Mesendoderm (in vitro differentiated cells): ENCODE data around the gene GRAMD1A.

Experiments
- DNase-seq: peaks from one replicate; pipeline ENCODE4 v3.0.0; 2013
- H2AK5ac ChIP-seq: 2 replicates; pipeline ENCODE4 v1.6.1; 2013; ENCODE audit warnings: low read length, inconsistent platforms
- H2BK120ac ChIP-seq: 2 replicates; pipeline ENCODE4 v1.6.1; 2013; ENCODE audit warnings: low read depth, mild to moderate bottlenecking, low read length, moderate library complexity, mixed read lengths
- H2BK15ac ChIP-seq: replicated peaks from 2 replicates; pipeline ENCODE4 v1.6.1; 2013; ENCODE audit warnings: low read depth, mild to moderate bottlenecking, moderate library complexity
- H2BK5ac ChIP-seq: 2 replicates; pipeline ENCODE4 v1.6.1; 2013; ENCODE audit warnings: low read length, inconsistent platforms
- H3K18ac ChIP-seq: 2 replicates; pipeline ENCODE4 v1.6.1; 2013; ENCODE audit warnings: mild to moderate bottlenecking, low read length, mixed read lengths
- H3K23ac ChIP-seq: one replicate; pipeline ENCODE4 v1.6.1; 2013; ENCODE audit warnings: low read length
- H3K27ac ChIP-seq: 2 replicates; pipeline ENCODE4 v1.5.1; 2013; ENCODE audit warnings: low read depth, mild to moderate bottlenecking, inconsistent platforms, low read length, moderate library complexity
- H3K27me3 ChIP-seq: 2 replicates; pipeline ENCODE4 v1.6.1; 2013; ENCODE audit warnings: low read length, control low read depth, mild to moderate bottlenecking, inconsistent platforms; ENCODE audit not compliant: insufficient read depth, poor library complexity
- H3K36me3 ChIP-seq: 2 replicates; pipeline ENCODE4 v1.6.1; 2013; ENCODE audit warnings: low read length, inconsistent platforms; ENCODE audit not compliant: control insufficient read depth, insufficient read depth
- H3K4ac ChIP-seq: one replicate; pipeline ENCODE4 v1.6.1; 2013; ENCODE audit warnings: low read depth, mild to moderate bottlenecking, low read length, moderate library complexity
- H3K4me1 ChIP-seq: 2 replicates; pipeline ENCODE4 v1.6.1; 2013; ENCODE audit warnings: low read depth, low read length, inconsistent platforms; ENCODE audit not compliant: control insufficient read depth
- H3K4me2 ChIP-seq: 2 replicates; pipeline ENCODE4 v1.6.1; 2013; ENCODE audit warnings: low read length
- H3K4me3 ChIP-seq: 2 replicates; pipeline ENCODE4 v1.5.1; 2013; ENCODE audit warnings: mild to moderate bottlenecking, low read length
- H3K56ac ChIP-seq: one replicate; pipeline ENCODE4 v1.6.1; 2013; ENCODE audit warnings: low read length
- H3K79me1 ChIP-seq: 2 replicates; pipeline ENCODE4 v1.6.1; 2013; ENCODE audit warnings: low read length, inconsistent platforms
- H3K79me2 ChIP-seq: 2 replicates; pipeline ENCODE4 v1.6.1; 2013; ENCODE audit warnings: mild to moderate bottlenecking, low read length; ENCODE audit not compliant: control insufficient read depth, insufficient read depth
- H3K9ac ChIP-seq: 2 replicates; pipeline ENCODE4 v1.6.1; 2013; ENCODE audit warnings: low read length, inconsistent platforms
- H4K5ac ChIP-seq: one replicate; pipeline ENCODE4 v1.6.1; 2013; ENCODE audit warnings: low read length
- H4K8ac ChIP-seq: one replicate; pipeline ENCODE4 v1.6.1; 2013; ENCODE audit warnings: low read depth, mild to moderate bottlenecking, control low read depth, low read length, moderate library complexity
- WGBS: extraction: QIAGEN DNeasy Blood & Tissue Kit; methylation state at CpG from one replicate; pipeline ENCODE4 v1.1.7; 2013; ENCODE audit warnings: low lambda C conversion rate, missing lambda C conversion rate; ENCODE audit not compliant: insufficient coverage; ENCODE audit errors: extremely low coverage; 5-methylcytosine and 5-hydroxymethylcytosine counted together

GRAMD1A gene

DNA sequence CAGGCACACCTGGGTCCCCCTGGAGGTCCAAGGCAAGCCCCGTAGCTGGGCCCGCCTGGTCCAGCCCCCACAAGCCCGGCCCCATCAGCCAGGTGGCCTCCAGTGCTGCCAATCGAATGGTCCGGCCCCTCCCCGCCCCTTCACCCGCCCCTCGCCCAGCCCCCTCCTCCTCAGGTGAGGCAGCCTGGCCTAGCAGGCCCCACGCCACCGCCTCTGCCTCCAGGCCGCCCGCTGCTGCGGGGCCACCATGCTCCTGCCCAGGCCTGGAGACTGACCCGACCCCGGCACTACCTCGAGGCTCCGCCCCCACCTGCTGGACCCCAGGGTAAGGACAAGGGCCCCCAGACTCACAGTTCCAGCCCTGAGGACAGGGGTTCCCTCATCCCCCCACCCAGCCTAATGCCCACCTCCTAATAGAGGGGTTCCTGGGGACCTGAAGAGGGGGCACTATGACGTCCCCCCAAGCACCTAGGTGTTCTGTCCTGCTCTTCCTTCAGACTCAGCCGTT, 41.5 kb downstream of the GRAMD1A start, which contains the start of gene HPN:
HPN (plus strand) TSS at position 174 of the 508 bp plus-strand sequence. CDS start 786 bp downstream, outside the sequence.
- H4K8ac ChIP-seq, result no peak within 1 kb of the TSS
- peak within 1 kb of the TSS; percentile 53 for H3K18ac ChIP-seq
- no peak within 1 kb of the TSS for H2BK15ac ChIP-seq
- H3K27ac ChIP-seq, result no peak within 1 kb of the TSS
- no CpG with 5 or more reads among the region's 19 CpGs for WGBS
- H2AK5ac ChIP-seq, result peak within 1 kb of the TSS; percentile 96
- peaks cover 4% of the 10 kb centered on the region for H3K79me1 ChIP-seq
- no peak within 1 kb of the TSS for H3K4me3 ChIP-seq
- H3K4me2 ChIP-seq, result peak within 1 kb of the TSS; percentile 89
- peak; percentile 81 for DNase-seq
- peak within 1 kb of the TSS; percentile 83 for H3K23ac ChIP-seq
- H2BK120ac ChIP-seq, result no peak within 1 kb of the TSS
- H3K4me1 ChIP-seq, result peaks cover 12% of the 10 kb centered on the region
- peak within 1 kb of the TSS; percentile 91 for H3K56ac ChIP-seq
- H4K5ac ChIP-seq, result peak within 1 kb of the TSS; percentile 28
- H3K36me3 ChIP-seq, result no peaks in the 10 kb centered on the region
- peak within 1 kb of the TSS; percentile 51 for H2BK5ac ChIP-seq
- H3K79me2 ChIP-seq, result no peaks in the 10 kb centered on the region
- no peaks in the 10 kb centered on the region for H3K27me3 ChIP-seq
- H3K9ac ChIP-seq, result peak within 1 kb of the TSS; percentile 81
- H3K4ac ChIP-seq, result no peak within 1 kb of the TSS

DNA sequence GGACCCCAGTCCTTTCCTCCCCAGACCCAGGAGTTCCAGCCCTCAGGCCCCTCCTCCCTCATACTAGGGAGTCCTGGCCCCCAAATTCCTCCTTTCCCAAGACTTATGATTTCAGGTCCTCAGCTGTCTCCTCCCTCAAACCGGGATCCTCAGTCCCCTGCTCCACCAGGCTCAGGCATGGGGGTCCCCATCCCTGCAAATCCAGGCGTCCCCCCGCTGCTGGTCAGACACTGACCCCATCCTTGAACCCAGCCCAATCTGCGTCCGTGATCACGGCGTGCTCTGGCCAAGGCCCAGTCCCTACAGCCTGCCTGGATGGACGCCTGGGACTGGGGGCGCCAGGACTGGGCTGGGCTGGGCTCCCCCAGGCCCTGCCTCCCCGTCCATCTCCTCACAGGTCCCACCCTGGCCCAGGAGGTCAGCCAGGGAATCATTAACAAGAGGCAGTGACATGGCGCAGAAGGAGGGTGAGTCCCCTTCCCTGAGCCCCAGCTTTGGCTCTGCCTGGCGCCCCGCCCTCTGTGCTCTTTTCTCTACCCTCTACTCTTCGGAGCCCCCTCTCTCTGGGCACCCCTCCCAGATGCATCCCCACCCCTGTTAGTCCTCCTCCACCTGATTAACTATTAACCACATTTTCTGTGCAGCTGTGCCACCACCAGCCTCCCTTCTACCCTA, 42.1 kb downstream of the GRAMD1A start:
- Histone ChIP-seq H2BK15ac (no peak overlapping the region), H3K4ac (no peak overlapping the region), H2AK5ac (peak overlapping the region; percentile 96)

DNA sequence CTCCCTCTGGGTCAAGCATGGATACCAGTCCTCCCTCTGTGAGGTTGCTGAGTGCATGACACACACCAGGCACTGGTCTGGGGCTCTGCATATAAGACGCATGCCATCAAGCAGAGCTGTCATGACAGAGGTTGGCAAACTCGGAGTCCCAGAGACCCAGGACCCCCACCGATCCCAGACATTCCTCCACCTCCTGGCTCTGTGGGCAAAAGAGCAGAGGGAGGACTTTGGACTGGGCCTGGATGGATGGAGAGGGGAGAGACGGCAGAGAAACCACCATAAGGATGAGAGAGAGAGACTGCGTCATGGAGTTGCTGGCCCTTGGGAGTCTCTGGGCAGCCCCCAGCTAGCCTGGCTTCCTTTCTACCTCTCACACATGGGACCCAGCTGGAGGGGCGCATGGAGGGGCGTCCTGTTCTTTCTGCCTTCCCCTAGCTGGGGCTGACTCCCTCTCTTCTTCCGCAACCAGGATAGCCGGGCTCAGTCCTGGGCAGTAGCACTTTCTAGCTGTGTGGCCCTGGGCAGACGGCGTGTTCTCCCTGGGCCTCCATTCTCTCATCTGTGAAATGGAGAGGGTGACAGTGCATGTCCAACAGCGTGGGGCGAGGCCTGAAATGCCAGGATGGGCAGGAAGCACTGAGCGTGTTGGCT, 43.0 kb downstream of the GRAMD1A start:
- no peak overlapping the region for H3K18ac ChIP-seq

More for the DNA sequence above, 42.1 kb downstream of the GRAMD1A start:
- Histone ChIP-seq H3K27ac (no peak overlapping the region), H3K4me2 (peak overlapping the region; percentile 54), H3K56ac (peak overlapping the region; percentile 91), H4K5ac (peak overlapping the region; percentile 28), H3K27me3 (no peaks in the 10 kb centered on the region), H4K8ac (no peak overlapping the region), H3K79me2 (no peaks in the 10 kb centered on the region), H3K9ac (peak overlapping the region; percentile 81), H3K18ac (peak overlapping the region; percentile 53), H3K4me3 (no peak overlapping the region), H3K36me3 (no peaks in the 10 kb centered on the region), H3K4me1 (peaks cover 12% of the 10 kb centered on the region), H2BK120ac (no peak overlapping the region), H2BK5ac (peak overlapping the region; percentile 51), H3K79me1 (peaks cover 4% of the 10 kb centered on the region), H3K23ac (no peak overlapping the region)
- WGBS, result no CpG with 5 or more reads among the region's 14 CpGs
- DNase-seq, result no peak

DNA sequence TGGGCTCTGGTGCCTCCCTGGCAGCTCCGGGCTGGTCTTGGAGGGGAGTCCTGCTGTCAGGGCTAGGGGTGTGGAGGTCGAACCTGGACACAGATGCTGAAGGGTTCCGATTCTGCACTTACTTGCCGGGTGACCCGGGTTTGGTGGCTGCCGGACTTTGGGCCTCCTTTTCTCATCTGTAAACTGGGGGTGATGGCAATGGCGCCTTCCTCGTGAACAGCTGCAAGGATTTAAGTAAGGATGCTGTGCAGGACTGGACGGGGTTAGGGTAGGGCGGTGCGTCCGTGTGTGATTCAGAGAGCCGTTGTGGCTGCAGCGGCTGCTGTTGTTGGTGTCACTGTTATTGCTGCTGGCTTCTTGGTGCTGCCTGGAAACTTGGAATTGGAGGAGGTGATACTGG, 43.8 kb downstream of the GRAMD1A start:
- H3K36me3 ChIP-seq, result no peaks in the 10 kb centered on the region
- no peak overlapping the region for H2AK5ac ChIP-seq
- H3K27ac ChIP-seq, result no peak overlapping the region
- no peak overlapping the region for H3K23ac ChIP-seq
- no peak overlapping the region for H3K4me3 ChIP-seq
- no peak overlapping the region for H3K4ac ChIP-seq
- no peaks in the 10 kb centered on the region for H3K79me2 ChIP-seq
- no peak overlapping the region for H2BK5ac ChIP-seq
- DNase-seq, result no peak
- H3K9ac ChIP-seq, result no peak overlapping the region
- no CpG with 5 or more reads among the region's 14 CpGs for WGBS
- no peak overlapping the region for H4K5ac ChIP-seq
- H3K79me1 ChIP-seq, result peaks cover 4% of the 10 kb centered on the region
- H2BK120ac ChIP-seq, result no peak overlapping the region
- peaks cover 12% of the 10 kb centered on the region for H3K4me1 ChIP-seq
- no peaks in the 10 kb centered on the region for H3K27me3 ChIP-seq
- no peak overlapping the region for H3K4me2 ChIP-seq
- H3K56ac ChIP-seq, result no peak overlapping the region
- H4K8ac ChIP-seq, result no peak overlapping the region
- H3K18ac ChIP-seq, result no peak overlapping the region
- no peak overlapping the region for H2BK15ac ChIP-seq

More for the DNA sequence above, 43.0 kb downstream of the GRAMD1A start:
- Histone ChIP-seq H2BK120ac (no peak overlapping the region), H4K5ac (no peak overlapping the region), H3K4me2 (no peak overlapping the region), H3K4ac (no peak overlapping the region), H3K27ac (no peak overlapping the region), H2AK5ac (no peak overlapping the region), H3K36me3 (no peaks in the 10 kb centered on the region), H3K4me1 (peaks cover 12% of the 10 kb centered on the region), H3K9ac (no peak overlapping the region), H3K4me3 (no peak overlapping the region), H3K79me1 (peaks cover 4% of the 10 kb centered on the region), H3K27me3 (no peaks in the 10 kb centered on the region), H2BK5ac (no peak overlapping the region), H3K79me2 (no peaks in the 10 kb centered on the region), H2BK15ac (no peak overlapping the region), H3K23ac (no peak overlapping the region), H4K8ac (no peak overlapping the region), H3K56ac (no peak overlapping the region)
- no peak for DNase-seq
- WGBS, result no CpG with 5 or more reads among the region's 14 CpGs

DNA sequence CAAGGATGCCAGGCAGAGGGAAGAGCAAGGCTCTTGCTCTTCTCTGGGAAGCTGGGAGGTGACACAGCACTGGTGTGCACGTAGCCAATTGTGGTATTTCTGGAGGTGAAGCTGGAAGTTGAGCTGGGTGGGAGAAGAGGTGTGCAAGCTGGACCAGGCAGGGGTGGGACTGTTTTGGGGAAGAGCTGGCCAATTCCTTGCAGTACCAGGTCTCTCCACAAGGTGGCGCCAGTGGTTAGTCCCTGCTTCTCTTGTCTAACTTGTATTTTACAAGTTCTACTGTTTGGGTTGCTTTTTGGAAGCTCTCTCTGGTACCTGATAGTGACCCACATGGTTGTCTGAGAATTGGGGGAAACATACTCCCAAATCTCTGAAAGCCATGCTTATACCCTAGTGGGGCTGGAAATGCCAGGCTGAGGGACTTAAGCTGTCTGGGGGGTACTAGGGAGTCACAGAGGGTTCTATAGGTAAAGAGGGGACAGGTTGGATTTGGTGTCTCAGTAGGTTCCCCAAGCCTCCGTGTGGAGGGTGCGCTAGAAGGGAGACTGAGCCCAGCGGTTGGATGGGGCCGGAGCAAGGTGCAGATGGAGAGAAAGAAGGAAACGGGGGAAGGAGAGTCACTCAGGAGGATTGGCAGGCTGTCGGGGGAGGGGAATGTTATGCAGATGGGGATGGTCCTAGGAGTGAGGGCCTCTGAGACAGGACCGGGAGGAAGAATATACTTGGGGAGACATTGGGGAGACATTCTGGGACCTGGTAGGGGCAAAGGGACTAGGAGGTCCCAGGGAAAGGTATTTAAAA, 44.4 kb downstream of the GRAMD1A start:
- H2BK120ac ChIP-seq, result no peak overlapping the region
- H4K8ac ChIP-seq, result no peak overlapping the region
- H4K5ac ChIP-seq, result no peak overlapping the region
- H3K23ac ChIP-seq, result no peak overlapping the region
- H3K4me1 ChIP-seq, result peaks cover 9% of the 10 kb centered on the region
- no peak overlapping the region for H2BK15ac ChIP-seq
- WGBS, result no CpG with 5 or more reads among the region's 9 CpGs
- DNase-seq, result peak; percentile 72
- no peak overlapping the region for H3K9ac ChIP-seq
- H3K18ac ChIP-seq, result no peak overlapping the region
- H3K79me2 ChIP-seq, result no peaks in the 10 kb centered on the region
- H3K79me1 ChIP-seq, result peaks cover 4% of the 10 kb centered on the region
- no peak overlapping the region for H3K4me2 ChIP-seq
- H3K27me3 ChIP-seq, result no peaks in the 10 kb centered on the region
- no peak overlapping the region for H2BK5ac ChIP-seq
- H2AK5ac ChIP-seq, result no peak overlapping the region
- H3K56ac ChIP-seq, result no peak overlapping the region
- no peak overlapping the region for H3K4me3 ChIP-seq
- H3K4ac ChIP-seq, result no peak overlapping the region
- H3K27ac ChIP-seq, result no peak overlapping the region
- no peaks in the 10 kb centered on the region for H3K36me3 ChIP-seq
